Osteocyte (in vitro differentiated cells): ENCODE results near the gene GRAMD1B. TPM values are rescaled to one million over a fixed set of nuclear protein-coding genes. Genes with fewer than 3 reads are reported as not detected.

Source experiments
- DNase-seq: peaks from one replicate; pipeline ENCODE4 v3.0.0; 2021; ENCODE audit warnings: mixed read lengths; ENCODE audit not compliant: unreplicated experiment; ENCODE audit errors: extremely low spot score
- H3K27ac Mint-ChIP-seq: one replicate; pipeline ENCODE4 v1.8.0; 2021; ENCODE audit warnings: mild to moderate bottlenecking, mixed read lengths; ENCODE audit not compliant: unreplicated experiment
- H3K27me3 Mint-ChIP-seq: one replicate; pipeline ENCODE4 v1.8.0; 2021; ENCODE audit warnings: mixed read lengths; ENCODE audit not compliant: unreplicated experiment
- H3K36me3 Mint-ChIP-seq: one replicate; pipeline ENCODE4 v1.8.0; 2021; ENCODE audit warnings: mixed read lengths; ENCODE audit not compliant: unreplicated experiment
- H3K4me1 Mint-ChIP-seq: one replicate; pipeline ENCODE4 v1.8.0; 2021; ENCODE audit warnings: mixed read lengths; ENCODE audit not compliant: unreplicated experiment
- H3K4me3 Mint-ChIP-seq: one replicate; pipeline ENCODE4 v1.8.0; 2021; ENCODE audit warnings: mild to moderate bottlenecking, moderate library complexity, mixed read lengths; ENCODE audit not compliant: unreplicated experiment
- H3K9me3 Mint-ChIP-seq: one replicate; pipeline ENCODE4 v1.8.0; 2021; ENCODE audit warnings: mixed read lengths; ENCODE audit not compliant: unreplicated experiment
- total RNA-seq: library from RNA; stranded (reverse); gene quantifications from 2 replicates; pipeline ENCODE4 v1.2.1, GENCODE V29; 2021
- TF ChIP-seq, protein P1 (sequence below): fragments of 200-600 bp; sonication (generic); IDR thresholded peaks from 2 replicates; pipeline ENCODE4 v1.5.0; 2021; ENCODE audit warnings: antibody characterized with exemption, mild to moderate bottlenecking, moderate library complexity

Gene GRAMD1B
- total RNA-seq, 1 donor from 2014 or later = 1.9 TPM

DNA sequence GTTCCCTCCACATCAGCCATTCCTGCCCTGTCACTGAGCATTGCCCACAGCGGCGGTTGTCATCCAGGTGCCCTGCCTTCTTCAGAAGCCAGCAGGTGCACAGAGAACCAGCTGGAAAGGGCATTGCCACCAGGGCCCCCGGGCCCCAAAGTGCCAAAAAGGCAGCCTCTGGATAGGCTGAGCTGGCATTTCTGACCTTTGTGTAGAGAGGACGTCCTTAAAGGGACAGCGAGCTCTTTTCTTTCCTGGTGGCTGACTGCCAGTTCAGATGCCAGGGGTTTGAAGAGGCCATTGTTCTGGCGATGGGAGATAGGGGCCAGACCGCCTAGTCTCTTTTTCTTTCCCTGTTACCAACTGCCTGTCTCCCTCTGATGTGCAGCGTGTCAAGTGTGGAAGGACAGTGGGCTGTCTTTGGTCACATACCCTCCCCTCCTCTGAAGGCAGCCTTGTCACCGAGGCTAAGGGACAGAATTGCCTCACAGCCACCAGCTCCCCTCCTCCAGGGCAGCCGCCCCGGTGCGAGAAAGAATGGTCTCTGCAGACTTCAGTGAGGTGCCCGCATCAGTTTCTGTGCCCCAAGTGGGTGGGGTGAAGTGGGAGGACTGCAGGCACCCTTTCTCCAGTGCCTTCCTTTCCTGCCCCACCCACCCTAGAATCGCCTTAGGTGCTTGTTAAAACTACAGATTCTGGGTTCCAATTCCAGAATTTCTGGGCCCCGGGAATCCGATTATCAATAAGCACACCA lies 114.7 kb downstream of the GRAMD1B start:
- DNase-seq = no peak
- H3K27me3 Mint-ChIP-seq = no peaks in the 10 kb centered on the region
- no peaks in the 10 kb centered on the region for H3K9me3 Mint-ChIP-seq
- H3K4me1 Mint-ChIP-seq = peaks cover 6% of the 10 kb centered on the region
- no peak overlapping the region for H3K4me3 Mint-ChIP-seq
- TF ChIP-seq, protein P1, sequence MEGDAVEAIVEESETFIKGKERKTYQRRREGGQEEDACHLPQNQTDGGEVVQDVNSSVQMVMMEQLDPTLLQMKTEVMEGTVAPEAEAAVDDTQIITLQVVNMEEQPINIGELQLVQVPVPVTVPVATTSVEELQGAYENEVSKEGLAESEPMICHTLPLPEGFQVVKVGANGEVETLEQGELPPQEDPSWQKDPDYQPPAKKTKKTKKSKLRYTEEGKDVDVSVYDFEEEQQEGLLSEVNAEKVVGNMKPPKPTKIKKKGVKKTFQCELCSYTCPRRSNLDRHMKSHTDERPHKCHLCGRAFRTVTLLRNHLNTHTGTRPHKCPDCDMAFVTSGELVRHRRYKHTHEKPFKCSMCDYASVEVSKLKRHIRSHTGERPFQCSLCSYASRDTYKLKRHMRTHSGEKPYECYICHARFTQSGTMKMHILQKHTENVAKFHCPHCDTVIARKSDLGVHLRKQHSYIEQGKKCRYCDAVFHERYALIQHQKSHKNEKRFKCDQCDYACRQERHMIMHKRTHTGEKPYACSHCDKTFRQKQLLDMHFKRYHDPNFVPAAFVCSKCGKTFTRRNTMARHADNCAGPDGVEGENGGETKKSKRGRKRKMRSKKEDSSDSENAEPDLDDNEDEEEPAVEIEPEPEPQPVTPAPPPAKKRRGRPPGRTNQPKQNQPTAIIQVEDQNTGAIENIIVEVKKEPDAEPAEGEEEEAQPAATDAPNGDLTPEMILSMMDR = no peak
- H3K36me3 Mint-ChIP-seq = no peaks in the 10 kb centered on the region
- H3K27ac Mint-ChIP-seq = no peak overlapping the region

DNA sequence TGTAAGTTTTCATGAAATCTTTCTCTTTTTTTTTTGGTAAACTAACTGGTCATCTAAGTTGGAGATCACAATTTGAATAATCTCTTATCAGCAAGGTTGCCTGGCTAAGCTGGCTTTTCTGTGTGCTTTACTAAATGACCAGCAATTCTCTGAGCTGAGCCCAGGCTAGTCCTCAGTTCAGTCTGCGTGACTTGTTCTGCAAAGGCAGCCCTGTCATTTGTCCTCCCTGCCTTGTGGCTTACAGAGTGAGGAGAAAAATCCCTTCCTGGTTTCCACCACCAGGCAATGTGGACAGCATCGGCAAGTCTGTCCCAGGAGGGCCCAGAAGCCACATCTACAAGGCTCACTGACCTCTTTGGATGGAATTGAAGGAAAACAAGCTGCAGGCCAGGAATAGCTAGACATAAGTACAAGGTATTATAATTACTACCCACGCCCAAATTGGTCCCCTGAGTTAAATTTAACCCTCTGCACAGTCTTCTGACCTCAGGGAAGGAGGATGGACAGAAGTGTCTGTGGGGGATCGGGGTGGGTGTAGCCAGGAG lies 115.7 kb downstream of the GRAMD1B start:
- TF ChIP-seq, protein P1 = no peak
- DNase-seq = no peak
- Mint-ChIP-seq H3K36me3 (no peaks in the 10 kb centered on the region), H3K27ac (no peak overlapping the region), H3K27me3 (no peaks in the 10 kb centered on the region), H3K9me3 (no peaks in the 10 kb centered on the region), H3K4me3 (no peak overlapping the region), H3K4me1 (peaks cover 6% of the 10 kb centered on the region)

DNA sequence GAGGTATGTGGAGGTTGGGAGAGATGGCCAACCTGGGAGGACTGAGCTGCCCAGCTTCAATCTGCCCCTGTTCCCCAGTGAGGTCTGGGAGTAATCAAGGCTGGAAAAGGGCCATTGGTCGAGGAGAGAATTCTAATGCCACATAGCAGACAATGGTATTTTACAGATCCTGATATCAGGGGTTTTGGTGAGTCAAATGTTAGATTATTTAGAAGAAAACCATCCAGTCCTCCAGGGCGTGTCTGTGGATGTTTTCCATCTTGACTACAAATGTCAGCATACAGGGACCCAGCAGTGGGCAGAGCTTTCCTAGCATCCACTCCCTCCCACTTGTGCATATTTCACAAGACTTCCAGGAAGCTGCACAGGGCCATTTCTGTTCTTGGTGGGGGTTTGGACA lies 116.4 kb downstream of the GRAMD1B start:
- H3K4me3 Mint-ChIP-seq = no peak overlapping the region

DNA sequence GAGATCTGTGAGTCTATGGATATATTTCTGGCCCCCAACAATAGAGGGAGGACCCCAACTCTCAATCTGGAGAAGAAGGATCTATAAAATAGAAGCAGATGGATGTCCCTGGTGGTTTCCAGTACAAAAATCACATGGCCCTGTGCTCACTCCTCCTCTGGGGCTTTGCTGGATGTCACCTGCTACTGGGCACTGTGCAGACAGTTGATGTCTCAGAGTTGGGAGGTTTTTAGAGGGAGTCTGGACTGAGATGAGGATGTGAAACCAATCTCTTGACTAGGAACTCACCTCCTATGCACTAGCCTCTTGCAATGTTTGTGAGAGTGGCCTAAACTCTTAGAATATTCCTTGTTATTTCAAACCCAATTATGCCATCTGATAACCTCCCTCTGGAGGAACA lies 117.1 kb downstream of the GRAMD1B start:
- Mint-ChIP-seq H3K4me1 (peaks cover 6% of the 10 kb centered on the region), H3K4me3 (no peak overlapping the region), H3K36me3 (no peaks in the 10 kb centered on the region), H3K27me3 (no peaks in the 10 kb centered on the region), H3K27ac (no peak overlapping the region), H3K9me3 (no peaks in the 10 kb centered on the region)
- DNase-seq = no peak
- TF ChIP-seq, protein P1 = no peak

More for the DNA sequence above, 116.4 kb downstream of the GRAMD1B start:
- H3K4me1 Mint-ChIP-seq = peaks cover 6% of the 10 kb centered on the region
- no peaks in the 10 kb centered on the region for H3K27me3 Mint-ChIP-seq
- H3K9me3 Mint-ChIP-seq = no peaks in the 10 kb centered on the region
- TF ChIP-seq, protein P1 = no peak
- DNase-seq = no peak
- H3K27ac Mint-ChIP-seq = no peak overlapping the region
- H3K36me3 Mint-ChIP-seq = no peaks in the 10 kb centered on the region

DNA sequence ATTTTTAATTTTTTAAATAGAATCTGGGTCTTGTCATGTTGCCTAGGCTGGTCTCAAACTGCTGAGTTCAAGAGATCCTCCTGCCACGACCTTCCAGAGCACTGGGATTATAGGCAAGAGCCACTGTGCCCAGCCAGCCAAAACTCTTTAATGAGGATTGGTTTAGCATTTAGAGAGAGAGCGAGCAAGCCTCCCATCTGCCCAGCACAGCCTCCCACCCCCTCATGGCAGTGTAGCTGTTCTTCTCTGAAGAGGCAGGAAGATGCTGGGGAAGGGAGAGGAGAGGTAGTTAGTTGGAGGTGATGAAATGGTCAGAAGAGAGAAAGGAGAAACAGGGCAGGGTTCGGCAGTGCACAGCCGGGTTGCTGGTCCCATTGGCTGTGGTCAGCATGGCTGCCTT lies 118.7 kb downstream of the GRAMD1B start:
- Mint-ChIP-seq H3K4me3 (no peak overlapping the region), H3K9me3 (no peaks in the 10 kb centered on the region), H3K36me3 (no peaks in the 10 kb centered on the region), H3K27ac (no peak overlapping the region), H3K27me3 (no peaks in the 10 kb centered on the region), H3K4me1 (peaks cover 3% of the 10 kb centered on the region)
- no peak for DNase-seq
- TF ChIP-seq, protein P1 = no peak
